Prostate gland (tissue), 2 donors: ENCODE results near the gene SCNN1A.

Source experiments
- POLR2A ChIP-seq: fragments of 450-650 bp; IDR thresholded peaks from one replicate; pipeline ENCODE4 v1.6.1; 2016; ENCODE audit warnings: antibody characterized with exemption, mild to moderate bottlenecking
- TF ChIP-seq, protein P1 (sequence below), 4 experiments: fragments of 200-600 bp in 2 of 4; fragments of 450-650 bp in 2 of 4; sonication (generic) in 2 of 4; IDR thresholded peaks; 1 replicate in 3 of 4; 2 replicates in 1 of 4; pipeline ENCODE4 v1.5.1; 2016 to 2019; ENCODE audit warnings: antibody characterized with exemption in 4 of 4, mild to moderate bottlenecking in 2 of 4, moderate library complexity in 2 of 4

DNA sequence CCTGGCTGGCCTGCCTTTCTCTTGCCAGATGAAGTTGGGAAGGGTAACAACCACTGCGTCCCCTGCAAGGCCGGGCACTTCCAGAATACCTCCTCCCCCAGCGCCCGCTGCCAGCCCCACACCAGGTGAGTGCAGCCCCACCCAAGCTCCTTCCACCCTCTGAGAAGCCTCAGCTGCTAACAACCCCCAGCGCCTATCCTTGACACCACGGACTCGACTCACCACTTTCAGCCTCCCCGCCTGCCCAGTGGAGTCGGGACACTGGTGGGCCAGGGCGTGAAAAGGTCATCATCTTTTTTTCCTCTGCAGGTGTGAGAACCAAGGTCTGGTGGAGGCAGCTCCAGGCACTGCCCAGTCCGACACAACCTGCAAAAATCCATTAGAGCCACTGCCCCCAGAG lies 10.7 kb upstream of the SCNN1A start:
- no peak for TF ChIP-seq POLR2A
- TF ChIP-seq, protein P1, sequence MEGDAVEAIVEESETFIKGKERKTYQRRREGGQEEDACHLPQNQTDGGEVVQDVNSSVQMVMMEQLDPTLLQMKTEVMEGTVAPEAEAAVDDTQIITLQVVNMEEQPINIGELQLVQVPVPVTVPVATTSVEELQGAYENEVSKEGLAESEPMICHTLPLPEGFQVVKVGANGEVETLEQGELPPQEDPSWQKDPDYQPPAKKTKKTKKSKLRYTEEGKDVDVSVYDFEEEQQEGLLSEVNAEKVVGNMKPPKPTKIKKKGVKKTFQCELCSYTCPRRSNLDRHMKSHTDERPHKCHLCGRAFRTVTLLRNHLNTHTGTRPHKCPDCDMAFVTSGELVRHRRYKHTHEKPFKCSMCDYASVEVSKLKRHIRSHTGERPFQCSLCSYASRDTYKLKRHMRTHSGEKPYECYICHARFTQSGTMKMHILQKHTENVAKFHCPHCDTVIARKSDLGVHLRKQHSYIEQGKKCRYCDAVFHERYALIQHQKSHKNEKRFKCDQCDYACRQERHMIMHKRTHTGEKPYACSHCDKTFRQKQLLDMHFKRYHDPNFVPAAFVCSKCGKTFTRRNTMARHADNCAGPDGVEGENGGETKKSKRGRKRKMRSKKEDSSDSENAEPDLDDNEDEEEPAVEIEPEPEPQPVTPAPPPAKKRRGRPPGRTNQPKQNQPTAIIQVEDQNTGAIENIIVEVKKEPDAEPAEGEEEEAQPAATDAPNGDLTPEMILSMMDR (IDR thresholded peaks at IDR 0.05), result no peak
